GM23338 (cell line): ENCODE measurements around the gene DSEL. TPM values are rescaled to one million over a fixed set of nuclear protein-coding genes. Genes with fewer than 3 reads are reported as not detected.

Source experiments
- ATAC-seq: fragments of 200-7000 bp; cut with Tn5 transposase; 3 replicates; pipeline ENCODE4 v1.9.1; 2020
- DNase-seq: peaks from one replicate; pipeline ENCODE4 v3.0.0-alpha.2; 2015; ENCODE audit warnings: low spot score
- H2AFZ ChIP-seq: fragments of 200-600 bp; sonication (generic); 2 replicates; pipeline ENCODE4 v1.8.0; 2016; ENCODE audit warnings: antibody characterized with exemption, mild to moderate bottlenecking, moderate library complexity
- H3F3A ChIP-seq: fragments of 200-600 bp; sonication (generic); replicated peaks from 2 replicates; pipeline ENCODE4 v1.8.0; 2017; ENCODE audit warnings: antibody characterized with exemption, mixed run types, low read depth
- H3K27ac ChIP-seq: fragments of 200-600 bp; sonication (generic); 2 replicates; pipeline ENCODE4 v1.6.1; 2016; ENCODE audit warnings: low read depth
- H3K27me3 ChIP-seq: fragments of 200-600 bp; sonication (generic); 2 replicates; pipeline ENCODE4 v1.8.0; 2016; ENCODE audit warnings: mild to moderate bottlenecking, mixed run types, moderate library complexity; ENCODE audit not compliant: insufficient read depth
- H3K36me3 ChIP-seq: fragments of 200-600 bp; sonication (generic); 2 replicates; pipeline ENCODE4 v1.8.0; 2016; ENCODE audit warnings: mild to moderate bottlenecking; ENCODE audit not compliant: insufficient read depth
- H3K4me1 ChIP-seq: fragments of 200-600 bp; sonication (generic); 2 replicates; pipeline ENCODE4 v1.8.0; 2016; ENCODE audit warnings: mild to moderate bottlenecking, moderate library complexity; ENCODE audit not compliant: insufficient read depth
- H3K4me2 ChIP-seq: fragments of 200-600 bp; sonication (generic); 2 replicates; pipeline ENCODE4 v1.7.1; 2017; ENCODE audit warnings: mixed run types
- H3K4me3 ChIP-seq: fragments of 200-600 bp; sonication (generic); 2 replicates; pipeline ENCODE4 v1.6.1; 2016; ENCODE audit warnings: mixed run types
- H3K79me2 ChIP-seq: fragments of 200-600 bp; sonication (generic); replicated peaks from 2 replicates; pipeline ENCODE4 v1.8.0; 2017; ENCODE audit warnings: mild to moderate bottlenecking; ENCODE audit not compliant: insufficient read depth
- H3K9me2 ChIP-seq: fragments of 200-600 bp; sonication (generic); 2 replicates; pipeline ENCODE4 v1.8.0; 2017; ENCODE audit not compliant: insufficient read depth
- H4K20me1 ChIP-seq: fragments of 200-600 bp; sonication (generic); replicated peaks from 2 replicates; pipeline ENCODE4 v1.8.0; 2017; ENCODE audit warnings: mild to moderate bottlenecking; ENCODE audit not compliant: insufficient read depth
- H3K27ac Mint-ChIP-seq: 2 replicates; pipeline ENCODE4 v1.8.0; 2020; ENCODE audit warnings: inconsistent platforms, mild to moderate bottlenecking, moderate library complexity, mixed read lengths
- H3K27me3 Mint-ChIP-seq: 3 replicates; pipeline ENCODE4 v1.8.0; 2022; ENCODE audit warnings: low read depth, mild to moderate bottlenecking, moderate library complexity, mixed read lengths, inconsistent platforms; ENCODE audit not compliant: insufficient read depth, poor library complexity
- H3K36me3 Mint-ChIP-seq: 3 replicates; pipeline ENCODE4 v1.8.0; 2021; ENCODE audit warnings: low read depth, mild to moderate bottlenecking, inconsistent platforms, moderate library complexity, mixed read lengths
- H3K4me1 Mint-ChIP-seq: 3 replicates; pipeline ENCODE4 v1.8.0; 2020; ENCODE audit warnings: mild to moderate bottlenecking, inconsistent platforms, mixed read lengths
- H3K4me3 Mint-ChIP-seq: 3 replicates; pipeline ENCODE4 v1.8.0; 2021; ENCODE audit warnings: moderate library complexity, mild to moderate bottlenecking, inconsistent platforms, mixed read lengths
- H3K9me3 Mint-ChIP-seq: 3 replicates; pipeline ENCODE4 v1.8.0; 2020; ENCODE audit warnings: moderate library complexity, mild to moderate bottlenecking, inconsistent platforms, mixed read lengths
- EZH2 ChIP-seq: fragments of 200-600 bp; sonication (generic); IDR thresholded peaks from one replicate; pipeline ENCODE4 v1.8.0; 2017; ENCODE audit warnings: antibody characterized with exemption, mild to moderate bottlenecking, low read depth; ENCODE audit not compliant: unreplicated experiment
- EZH2phosphoT487 ChIP-seq: fragments of 200-600 bp; sonication (generic); IDR thresholded peaks from one replicate; pipeline ENCODE4 v1.8.1; 2018; ENCODE audit warnings: antibody characterized with exemption; ENCODE audit not compliant: unreplicated experiment
- JUNB ChIP-seq: IDR thresholded peaks from one replicate; pipeline ENCODE4 v1.6.1; 2016; ENCODE audit warnings: antibody characterized with exemption; ENCODE audit not compliant: unreplicated experiment
- NANOG ChIP-seq: IDR thresholded peaks from 2 replicates; pipeline ENCODE4 v1.6.1; 2016; ENCODE audit warnings: antibody characterized with exemption, borderline replicate concordance
- STAT1 ChIP-seq: IDR thresholded peaks from one replicate; pipeline ENCODE4 v1.6.1; 2016; ENCODE audit warnings: antibody characterized with exemption; ENCODE audit not compliant: unreplicated experiment
- ZNF331 ChIP-seq: fragments of 250-450 bp; sonication (Bioruptor Pico); IDR thresholded peaks from 2 replicates; pipeline ENCODE4 v1.5.0; 2020; ENCODE audit warnings: low read depth, mild to moderate bottlenecking, moderate library complexity
- polyA plus RNA-seq: library from polyadenylated mRNA; unstranded; fragments of >200 nt; fragmentation: Nextera tagmentation; extraction: Ambion mirVana; gene quantifications from 2 replicates; pipeline ENCODE4 v1.2.1, GENCODE V29; 2016
- total RNA-seq: library from RNA; depleted of rRNA; stranded (reverse); fragments of >200 nt; shearing (Covaris generic); gene quantifications from 2 replicates; pipeline ENCODE4 v1.2.3, GENCODE V29; 2014
- TF ChIP-seq, protein P1 (sequence below), 2 experiments: fragments of 200-600 bp in 1 of 2; sonication (generic) in 1 of 2; conservative IDR thresholded peaks; 2 replicates each; pipeline versions ENCODE4 v1.5.1 to v1.6.1; 2016 to 2017; ENCODE audit warnings: antibody characterized with exemption in 2 of 2, low read depth in 2 of 2, mild to moderate bottlenecking in 2 of 2, moderate library complexity in 1 of 2
- TF ChIP-seq, protein P2 (sequence below): fragments of 250-450 bp; sonication (Bioruptor Pico); IDR thresholded peaks from 2 replicates; pipeline ENCODE4 v1.5.0; 2020; ENCODE audit warnings: mild to moderate bottlenecking, moderate library complexity
- TF ChIP-seq, protein P3 (sequence below): IDR thresholded peaks from 2 replicates; pipeline ENCODE4 v1.6.1; 2016; ENCODE audit warnings: antibody characterized with exemption

DSEL gene
- total and polyA plus RNA-seq, 2 experiments from 2014 or later: 5.7 to 24.1 TPM

DNA sequence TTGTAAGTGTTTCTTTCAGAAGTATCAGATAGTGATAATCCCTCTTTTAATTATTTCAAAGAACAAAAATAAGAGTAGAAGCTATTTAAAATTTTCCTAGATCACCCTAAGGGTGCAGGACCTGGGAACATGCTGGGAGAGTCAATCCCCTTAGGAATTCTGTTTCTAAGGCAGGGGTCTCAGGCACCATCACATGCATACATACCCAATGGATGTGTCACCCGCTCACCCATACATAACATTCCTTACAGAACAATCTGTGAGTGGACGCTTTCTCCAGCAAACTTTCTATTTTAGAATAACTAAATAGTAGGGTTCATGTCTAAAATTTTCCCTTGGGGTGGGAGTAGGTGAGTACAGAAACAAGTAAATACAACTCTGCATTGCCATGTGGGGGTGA lies 8.4 kb downstream of the DSEL start (continued):
- no peak for TF ChIP-seq ZNF331 (CRISPR knock-in tag)
- no peak for TF ChIP-seq STAT1
- TF ChIP-seq, protein P1, sequence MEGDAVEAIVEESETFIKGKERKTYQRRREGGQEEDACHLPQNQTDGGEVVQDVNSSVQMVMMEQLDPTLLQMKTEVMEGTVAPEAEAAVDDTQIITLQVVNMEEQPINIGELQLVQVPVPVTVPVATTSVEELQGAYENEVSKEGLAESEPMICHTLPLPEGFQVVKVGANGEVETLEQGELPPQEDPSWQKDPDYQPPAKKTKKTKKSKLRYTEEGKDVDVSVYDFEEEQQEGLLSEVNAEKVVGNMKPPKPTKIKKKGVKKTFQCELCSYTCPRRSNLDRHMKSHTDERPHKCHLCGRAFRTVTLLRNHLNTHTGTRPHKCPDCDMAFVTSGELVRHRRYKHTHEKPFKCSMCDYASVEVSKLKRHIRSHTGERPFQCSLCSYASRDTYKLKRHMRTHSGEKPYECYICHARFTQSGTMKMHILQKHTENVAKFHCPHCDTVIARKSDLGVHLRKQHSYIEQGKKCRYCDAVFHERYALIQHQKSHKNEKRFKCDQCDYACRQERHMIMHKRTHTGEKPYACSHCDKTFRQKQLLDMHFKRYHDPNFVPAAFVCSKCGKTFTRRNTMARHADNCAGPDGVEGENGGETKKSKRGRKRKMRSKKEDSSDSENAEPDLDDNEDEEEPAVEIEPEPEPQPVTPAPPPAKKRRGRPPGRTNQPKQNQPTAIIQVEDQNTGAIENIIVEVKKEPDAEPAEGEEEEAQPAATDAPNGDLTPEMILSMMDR (conservative IDR thresholded peaks at IDR 0.05; ENCODE audit: low read depth in 2 of 2): no peak

DNA sequence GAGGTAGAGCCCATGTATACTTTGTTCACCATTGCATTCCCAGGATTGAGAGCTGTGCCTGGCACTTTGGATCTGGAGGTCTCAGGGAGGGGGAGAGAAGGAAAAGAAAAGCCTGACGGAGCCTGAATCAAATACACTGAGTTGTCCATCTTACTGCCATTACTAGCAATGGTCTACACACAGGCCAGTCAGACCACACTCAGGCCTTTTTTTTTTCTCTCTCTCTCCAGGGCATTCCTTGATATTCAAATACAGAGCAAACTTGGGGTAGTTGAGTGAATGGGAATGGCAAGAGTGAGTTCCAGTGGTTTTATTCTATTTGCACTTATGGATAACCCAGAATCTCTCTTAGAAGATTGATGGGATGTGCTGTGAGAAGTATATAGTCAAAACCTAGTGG lies 11.8 kb downstream of the DSEL start:
- Histone ChIP-seq H3F3A (no peaks in the 10 kb centered on the region), H3K9me2 (no peaks in the 10 kb centered on the region), H3K4me2 (peak overlapping the region; percentile 55), H3K27ac (no peak overlapping the region), H2AFZ (no peak overlapping the region), H3K4me1 (peaks cover 10% of the 10 kb centered on the region), H3K79me2 (peaks cover 6% of the 10 kb centered on the region; the same call in 1 of the 2 replicates), H3K4me3 (no peak overlapping the region), H3K36me3 (no peaks in the 10 kb centered on the region), H3K27me3 (no peaks in the 10 kb centered on the region), H4K20me1 (no peaks in the 10 kb centered on the region; the same call in 1 of the 2 replicates)
- no peak overlapping the region for H3K4me3 Mint-ChIP-seq
- no peak overlapping the region for H3K27ac Mint-ChIP-seq
- peaks cover 30% of the 10 kb centered on the region; the same call in 2 of the 3 replicates for H3K36me3 Mint-ChIP-seq
- peaks cover 5% of the 10 kb centered on the region for H3K27me3 Mint-ChIP-seq
- no peaks in the 10 kb centered on the region for H3K9me3 Mint-ChIP-seq
- TF ChIP-seq, protein P2, sequence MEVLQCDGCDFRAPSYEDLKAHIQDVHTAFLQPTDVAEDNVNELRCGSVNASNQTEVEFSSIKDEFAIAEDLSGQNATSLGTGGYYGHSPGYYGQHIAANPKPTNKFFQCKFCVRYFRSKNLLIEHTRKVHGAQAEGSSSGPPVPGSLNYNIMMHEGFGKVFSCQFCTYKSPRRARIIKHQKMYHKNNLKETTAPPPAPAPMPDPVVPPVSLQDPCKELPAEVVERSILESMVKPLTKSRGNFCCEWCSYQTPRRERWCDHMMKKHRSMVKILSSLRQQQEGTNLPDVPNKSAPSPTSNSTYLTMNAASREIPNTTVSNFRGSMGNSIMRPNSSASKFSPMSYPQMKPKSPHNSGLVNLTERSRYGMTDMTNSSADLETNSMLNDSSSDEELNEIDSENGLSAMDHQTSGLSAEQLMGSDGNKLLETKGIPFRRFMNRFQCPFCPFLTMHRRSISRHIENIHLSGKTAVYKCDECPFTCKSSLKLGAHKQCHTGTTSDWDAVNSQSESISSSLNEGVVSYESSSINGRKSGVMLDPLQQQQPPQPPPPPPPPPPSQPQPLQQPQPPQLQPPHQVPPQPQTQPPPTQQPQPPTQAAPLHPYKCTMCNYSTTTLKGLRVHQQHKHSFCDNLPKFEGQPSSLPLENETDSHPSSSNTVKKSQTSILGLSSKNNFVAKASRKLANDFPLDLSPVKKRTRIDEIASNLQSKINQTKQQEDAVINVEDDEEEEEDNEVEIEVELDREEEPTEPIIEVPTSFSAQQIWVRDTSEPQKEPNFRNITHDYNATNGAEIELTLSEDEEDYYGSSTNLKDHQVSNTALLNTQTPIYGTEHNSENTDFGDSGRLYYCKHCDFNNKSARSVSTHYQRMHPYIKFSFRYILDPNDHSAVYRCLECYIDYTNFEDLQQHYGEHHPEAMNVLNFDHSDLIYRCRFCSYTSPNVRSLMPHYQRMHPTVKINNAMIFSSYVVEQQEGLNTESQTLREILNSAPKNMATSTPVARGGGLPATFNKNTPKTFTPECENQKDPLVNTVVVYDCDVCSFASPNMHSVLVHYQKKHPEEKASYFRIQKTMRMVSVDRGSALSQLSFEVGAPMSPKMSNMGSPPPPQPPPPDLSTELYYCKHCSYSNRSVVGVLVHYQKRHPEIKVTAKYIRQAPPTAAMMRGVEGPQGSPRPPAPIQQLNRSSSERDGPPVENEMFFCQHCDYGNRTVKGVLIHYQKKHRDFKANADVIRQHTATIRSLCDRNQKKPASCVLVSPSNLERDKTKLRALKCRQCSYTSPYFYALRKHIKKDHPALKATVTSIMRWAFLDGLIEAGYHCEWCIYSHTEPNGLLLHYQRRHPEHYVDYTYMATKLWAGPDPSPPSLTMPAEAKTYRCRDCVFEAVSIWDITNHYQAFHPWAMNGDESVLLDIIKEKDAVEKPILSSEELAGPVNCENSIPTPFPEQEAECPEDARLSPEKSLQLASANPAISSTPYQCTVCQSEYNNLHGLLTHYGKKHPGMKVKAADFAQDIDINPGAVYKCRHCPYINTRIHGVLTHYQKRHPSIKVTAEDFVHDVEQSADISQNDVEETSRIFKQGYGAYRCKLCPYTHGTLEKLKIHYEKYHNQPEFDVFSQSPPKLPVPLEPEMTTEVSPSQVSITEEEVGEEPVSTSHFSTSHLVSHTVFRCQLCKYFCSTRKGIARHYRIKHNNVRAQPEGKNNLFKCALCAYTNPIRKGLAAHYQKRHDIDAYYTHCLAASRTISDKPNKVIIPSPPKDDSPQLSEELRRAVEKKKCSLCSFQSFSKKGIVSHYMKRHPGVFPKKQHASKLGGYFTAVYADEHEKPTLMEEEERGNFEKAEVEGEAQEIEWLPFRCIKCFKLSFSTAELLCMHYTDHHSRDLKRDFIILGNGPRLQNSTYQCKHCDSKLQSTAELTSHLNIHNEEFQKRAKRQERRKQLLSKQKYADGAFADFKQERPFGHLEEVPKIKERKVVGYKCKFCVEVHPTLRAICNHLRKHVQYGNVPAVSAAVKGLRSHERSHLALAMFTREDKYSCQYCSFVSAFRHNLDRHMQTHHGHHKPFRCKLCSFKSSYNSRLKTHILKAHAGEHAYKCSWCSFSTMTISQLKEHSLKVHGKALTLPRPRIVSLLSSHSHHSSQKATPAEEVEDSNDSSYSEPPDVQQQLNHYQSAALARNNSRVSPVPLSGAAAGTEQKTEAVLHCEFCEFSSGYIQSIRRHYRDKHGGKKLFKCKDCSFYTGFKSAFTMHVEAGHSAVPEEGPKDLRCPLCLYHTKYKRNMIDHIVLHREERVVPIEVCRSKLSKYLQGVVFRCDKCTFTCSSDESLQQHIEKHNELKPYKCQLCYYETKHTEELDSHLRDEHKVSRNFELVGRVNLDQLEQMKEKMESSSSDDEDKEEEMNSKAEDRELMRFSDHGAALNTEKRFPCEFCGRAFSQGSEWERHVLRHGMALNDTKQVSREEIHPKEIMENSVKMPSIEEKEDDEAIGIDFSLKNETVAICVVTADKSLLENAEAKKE (CRISPR knock-in tag): no peak
- TF ChIP-seq, protein P3, sequence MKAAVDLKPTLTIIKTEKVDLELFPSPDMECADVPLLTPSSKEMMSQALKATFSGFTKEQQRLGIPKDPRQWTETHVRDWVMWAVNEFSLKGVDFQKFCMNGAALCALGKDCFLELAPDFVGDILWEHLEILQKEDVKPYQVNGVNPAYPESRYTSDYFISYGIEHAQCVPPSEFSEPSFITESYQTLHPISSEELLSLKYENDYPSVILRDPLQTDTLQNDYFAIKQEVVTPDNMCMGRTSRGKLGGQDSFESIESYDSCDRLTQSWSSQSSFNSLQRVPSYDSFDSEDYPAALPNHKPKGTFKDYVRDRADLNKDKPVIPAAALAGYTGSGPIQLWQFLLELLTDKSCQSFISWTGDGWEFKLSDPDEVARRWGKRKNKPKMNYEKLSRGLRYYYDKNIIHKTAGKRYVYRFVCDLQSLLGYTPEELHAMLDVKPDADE: no peak
- no peak for TF ChIP-seq EZH2
- TF ChIP-seq EZH2phosphoT487: no peak
- no peak for TF ChIP-seq NANOG
- no peak for TF ChIP-seq ZNF331 (CRISPR knock-in tag)
- no peak for TF ChIP-seq JUNB
- TF ChIP-seq, protein P1 (conservative IDR thresholded peaks at IDR 0.05; ENCODE audit: low read depth in 2 of 2): no peak
- peaks cover 18% of the 10 kb centered on the region for H3K4me1 Mint-ChIP-seq
- ATAC-seq (peak; percentile 65), DNase-seq (no peak)
